ENCODE measurements around the gene TARBP1.

- TF ChIP-seq, protein P1, sequence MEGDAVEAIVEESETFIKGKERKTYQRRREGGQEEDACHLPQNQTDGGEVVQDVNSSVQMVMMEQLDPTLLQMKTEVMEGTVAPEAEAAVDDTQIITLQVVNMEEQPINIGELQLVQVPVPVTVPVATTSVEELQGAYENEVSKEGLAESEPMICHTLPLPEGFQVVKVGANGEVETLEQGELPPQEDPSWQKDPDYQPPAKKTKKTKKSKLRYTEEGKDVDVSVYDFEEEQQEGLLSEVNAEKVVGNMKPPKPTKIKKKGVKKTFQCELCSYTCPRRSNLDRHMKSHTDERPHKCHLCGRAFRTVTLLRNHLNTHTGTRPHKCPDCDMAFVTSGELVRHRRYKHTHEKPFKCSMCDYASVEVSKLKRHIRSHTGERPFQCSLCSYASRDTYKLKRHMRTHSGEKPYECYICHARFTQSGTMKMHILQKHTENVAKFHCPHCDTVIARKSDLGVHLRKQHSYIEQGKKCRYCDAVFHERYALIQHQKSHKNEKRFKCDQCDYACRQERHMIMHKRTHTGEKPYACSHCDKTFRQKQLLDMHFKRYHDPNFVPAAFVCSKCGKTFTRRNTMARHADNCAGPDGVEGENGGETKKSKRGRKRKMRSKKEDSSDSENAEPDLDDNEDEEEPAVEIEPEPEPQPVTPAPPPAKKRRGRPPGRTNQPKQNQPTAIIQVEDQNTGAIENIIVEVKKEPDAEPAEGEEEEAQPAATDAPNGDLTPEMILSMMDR (IDR thresholded peaks at IDR 0.05; ENCODE audit: poor library complexity, severe bottlenecking): no peak
- TF ChIP-seq POLR2AphosphoS5 (IDR thresholded peaks at IDR 0.05): no peak
Observed at GRCh38 chr1:234396871-234397270, 82.1 kb downstream of the TARBP1 start.
